HepG2 (cell line): ENCODE data around the gene AXDND1. TPM values are rescaled to one million over a fixed set of nuclear protein-coding genes. Genes with fewer than 3 reads are reported as not detected.

Source experiments
- ERF ChIP-seq: IDR thresholded peaks from 2 replicates; pipeline ENCODE4 v1.6.1; 2018; ENCODE audit warnings: missing biosample characterization, missing genetic modification reagents
- HDAC6 ChIP-seq: fragments of 200-600 bp; sonication (generic); IDR thresholded peaks from 2 replicates; pipeline ENCODE4 v1.7.0; 2017; ENCODE audit warnings: mild to moderate bottlenecking, antibody characterized with exemption, low read length, low read depth
- IKZF1 ChIP-seq: fragments of 450-650 bp; IDR thresholded peaks from 2 replicates; pipeline ENCODE4 v1.7.1; 2016
- PRPF4 ChIP-seq: fragments of 200-400 bp; formaldehyde crosslinking; IDR thresholded peaks from 2 replicates; pipeline ENCODE4 v1.6.1; 2016; ENCODE audit warnings: low read length, low read depth; ENCODE audit not compliant: poor library complexity, severe bottlenecking
- RXRB ChIP-seq: IDR thresholded peaks from 2 replicates; pipeline ENCODE4 v1.6.1; 2016; ENCODE audit warnings: borderline replicate concordance, missing genetic modification reagents, missing compliant biosample characterization
- SETDB1 ChIP-seq: sonication (generic); formaldehyde crosslinking; IDR thresholded peaks from 2 replicates; pipeline ENCODE4 v1.5.1; 2020; ENCODE audit warnings: missing genetic modification reagents, mild to moderate bottlenecking, borderline replicate concordance
- SIN3B ChIP-seq: fragments of 150-350 bp; IDR thresholded peaks from 2 replicates; pipeline ENCODE4 v1.6.1; 2014; ENCODE audit warnings: low read length
- SRSF4 ChIP-seq: fragments of 200-400 bp; formaldehyde crosslinking; IDR thresholded peaks from one replicate; pipeline ENCODE4 v1.6.1; 2018; ENCODE audit warnings: mild to moderate bottlenecking, low read depth, low read length, moderate library complexity; ENCODE audit not compliant: poor library complexity, severe bottlenecking
- TCF12 ChIP-seq, 2 experiments: fragments of 450-650 bp in 1 of 2; sonication (generic) in 1 of 2; formaldehyde crosslinking in 1 of 2; IDR thresholded peaks; 2 replicates each; pipeline versions ENCODE4 v1.6.1 to v1.8.0; 2017 to 2022; ENCODE audit warnings: antibody characterized with exemption in 1 of 2, mild to moderate bottlenecking in 1 of 2, missing genetic modification reagents in 1 of 2, moderate library complexity in 1 of 2
- TIGD3 ChIP-seq: sonication (generic); formaldehyde crosslinking; IDR thresholded peaks from 2 replicates; pipeline ENCODE4 v1.5.1; 2020; ENCODE audit warnings: mild to moderate bottlenecking, missing genetic modification reagents, borderline replicate concordance
- ZC3H4 ChIP-seq: sonication (generic); formaldehyde crosslinking; IDR thresholded peaks from 2 replicates; pipeline ENCODE4 v1.4.0; 2020; ENCODE audit warnings: missing genetic modification reagents, borderline replicate concordance
- ZMYM3 ChIP-seq: sonication (generic); formaldehyde crosslinking; IDR thresholded peaks from 2 replicates; pipeline ENCODE4 v1.5.1; 2020; ENCODE audit warnings: mild to moderate bottlenecking, missing genetic modification reagents
- ZNF180 ChIP-seq: sonication (generic); formaldehyde crosslinking; IDR thresholded peaks from 2 replicates; pipeline ENCODE4 v1.4.0; 2020; ENCODE audit warnings: low read depth, missing genetic modification reagents, borderline replicate concordance
- ZNF720 ChIP-seq: sonication (generic); formaldehyde crosslinking; IDR thresholded peaks from 2 replicates; pipeline ENCODE4 v1.4.0; 2020; ENCODE audit warnings: missing genetic modification reagents
- ZNF75D ChIP-seq: sonication (generic); formaldehyde crosslinking; IDR thresholded peaks from 2 replicates; pipeline ENCODE4 v1.8.1; 2023; ENCODE audit warnings: missing genetic modification reagents, mild to moderate bottlenecking, borderline replicate concordance
- ZNF816 ChIP-seq: sonication (generic); formaldehyde crosslinking; IDR thresholded peaks from 2 replicates; pipeline ENCODE4 v1.8.0; 2022; ENCODE audit warnings: missing genetic modification reagents, mild to moderate bottlenecking, borderline replicate concordance
- ZNF839 ChIP-seq: sonication (generic); formaldehyde crosslinking; IDR thresholded peaks from 2 replicates; pipeline ENCODE4 v1.4.0; 2020; ENCODE audit warnings: missing genetic modification reagents, mild to moderate bottlenecking, borderline replicate concordance
- polyA plus RNA-seq, 8 experiments: library from polyadenylated mRNA; depleted of rRNA in 3 of 8; stranded (reverse) in 7 of 8; unstranded in 1 of 8; fragments of >200 nt; fragmentation: Illumina TruSeq in 4 of 8; extraction: Trizol in 4 of 8; gene quantifications; 2 replicates each; pipeline versions ENCODE4 v1.2.1 to v1.2.3, GENCODE V29; 2011 to 2016; ENCODE audit warnings: low read depth in 4 of 8, missing spikeins in 1 of 8, mixed read lengths in 1 of 8; ENCODE audit not compliant: insufficient read depth in 1 of 8
- total RNA-seq, 5 experiments: library from RNA; depleted of rRNA; stranded (reverse); fragments of >200 nt; fragmentation: Illumina TruSeq; extraction: Trizol; gene quantifications; 2 replicates each; pipeline ENCODE4 v1.2.3, GENCODE V29; 2016; ENCODE audit warnings: low read depth in 1 of 5
- TF ChIP-seq, protein P1 (sequence below): sonication (generic); formaldehyde crosslinking; IDR thresholded peaks from 2 replicates; pipeline ENCODE4 v1.9.0; 2021; ENCODE audit warnings: missing genetic modification reagents, mild to moderate bottlenecking, borderline replicate concordance
- TF ChIP-seq, protein P2 (sequence below): sonication (generic); formaldehyde crosslinking; IDR thresholded peaks from 2 replicates; pipeline ENCODE4 v1.8.0; 2022; ENCODE audit warnings: missing genetic modification reagents, mild to moderate bottlenecking, borderline replicate concordance
- TF ChIP-seq, protein P3 (sequence below): sonication (generic); formaldehyde crosslinking; IDR thresholded peaks from 2 replicates; pipeline ENCODE4 v1.4.0; 2020; ENCODE audit warnings: missing genetic modification reagents
- TF ChIP-seq, protein P4 (sequence below): sonication (generic); formaldehyde crosslinking; IDR thresholded peaks from 2 replicates; pipeline ENCODE4 v1.5.0; 2020; ENCODE audit warnings: mild to moderate bottlenecking, missing genetic modification reagents

The AXDND1 gene
- total and polyA plus RNA-seq, 2 of the 13 experiments (the other 11 are each of a cell fraction or from before 2014, with no cell fraction given) = 0.15 to 0.40 TPM

DNA sequence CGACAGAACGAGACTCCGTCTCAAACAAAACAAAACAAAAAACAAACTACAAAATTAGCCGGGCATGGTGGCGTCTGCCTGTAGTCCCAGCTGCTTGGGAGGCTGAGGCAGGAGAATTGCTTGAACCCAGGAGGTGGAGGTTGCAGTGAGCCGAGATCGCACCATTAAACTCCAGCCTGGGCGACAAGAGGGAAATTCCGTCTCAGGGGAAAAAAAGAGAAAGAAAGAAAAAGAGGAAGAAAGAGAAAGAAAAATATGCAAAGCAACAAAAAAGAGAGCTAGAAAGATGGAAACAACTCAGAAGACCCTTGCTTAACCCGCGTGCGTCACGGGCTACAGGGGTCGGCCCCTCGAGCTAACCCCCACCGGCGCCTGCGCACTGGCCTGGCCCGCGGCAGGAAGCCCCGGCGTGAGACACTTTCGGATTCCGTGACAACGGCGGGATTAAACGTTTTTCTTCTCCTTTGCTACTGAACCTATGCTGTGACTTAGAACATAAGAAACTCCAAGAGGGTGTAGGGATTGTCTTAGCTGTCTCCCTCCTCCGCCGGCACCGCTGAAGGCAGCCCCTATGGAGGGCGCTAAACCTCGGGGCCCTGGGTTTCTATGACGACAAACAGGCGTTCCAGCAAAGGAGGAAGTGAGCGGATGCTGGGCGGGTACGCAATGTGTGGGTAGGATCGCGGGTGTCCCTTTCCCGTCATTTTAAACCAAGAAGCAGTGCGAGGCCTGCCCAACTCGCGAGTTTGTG, at the start of gene AXDND1 (continued):
- no peak for TF ChIP-seq RXRB (CRISPR knock-in tag)
- TF ChIP-seq ZNF75D (CRISPR knock-in tag) = no peak
- TF ChIP-seq ZC3H4 = no peak
- no peak for TF ChIP-seq SRSF4
- TF ChIP-seq IKZF1 = no peak
- TF ChIP-seq TIGD3 (CRISPR knock-in tag) = 0 out of 2 replicates have a peak, but pooled peaks have one; percentile 26
- TF ChIP-seq ZNF839 (CRISPR knock-in tag) = 0 out of 2 replicates have a peak, but pooled peaks have one; percentile 40
- no peak for TF ChIP-seq SIN3B
- peak; percentile 44 for TF ChIP-seq ERF
- TF ChIP-seq, protein P1, sequence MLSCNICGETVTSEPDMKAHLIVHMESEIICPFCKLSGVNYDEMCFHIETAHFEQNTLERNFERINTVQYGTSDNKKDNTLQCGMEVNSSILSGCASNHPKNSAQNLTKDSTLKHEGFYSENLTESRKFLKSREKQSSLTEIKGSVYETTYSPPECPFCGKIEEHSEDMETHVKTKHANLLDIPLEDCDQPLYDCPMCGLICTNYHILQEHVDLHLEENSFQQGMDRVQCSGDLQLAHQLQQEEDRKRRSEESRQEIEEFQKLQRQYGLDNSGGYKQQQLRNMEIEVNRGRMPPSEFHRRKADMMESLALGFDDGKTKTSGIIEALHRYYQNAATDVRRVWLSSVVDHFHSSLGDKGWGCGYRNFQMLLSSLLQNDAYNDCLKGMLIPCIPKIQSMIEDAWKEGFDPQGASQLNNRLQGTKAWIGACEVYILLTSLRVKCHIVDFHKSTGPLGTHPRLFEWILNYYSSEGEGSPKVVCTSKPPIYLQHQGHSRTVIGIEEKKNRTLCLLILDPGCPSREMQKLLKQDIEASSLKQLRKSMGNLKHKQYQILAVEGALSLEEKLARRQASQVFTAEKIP (CRISPR knock-in tag) = no peak
- TF ChIP-seq ZNF816 (CRISPR knock-in tag) = no peak
- TF ChIP-seq, protein P2, sequence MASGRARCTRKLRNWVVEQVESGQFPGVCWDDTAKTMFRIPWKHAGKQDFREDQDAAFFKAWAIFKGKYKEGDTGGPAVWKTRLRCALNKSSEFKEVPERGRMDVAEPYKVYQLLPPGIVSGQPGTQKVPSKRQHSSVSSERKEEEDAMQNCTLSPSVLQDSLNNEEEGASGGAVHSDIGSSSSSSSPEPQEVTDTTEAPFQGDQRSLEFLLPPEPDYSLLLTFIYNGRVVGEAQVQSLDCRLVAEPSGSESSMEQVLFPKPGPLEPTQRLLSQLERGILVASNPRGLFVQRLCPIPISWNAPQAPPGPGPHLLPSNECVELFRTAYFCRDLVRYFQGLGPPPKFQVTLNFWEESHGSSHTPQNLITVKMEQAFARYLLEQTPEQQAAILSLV (CRISPR knock-in tag) = peak; percentile 63; the same call in 1 of the 2 replicates
- peak; percentile 61 for TF ChIP-seq PRPF4
- no peak for TF ChIP-seq ZNF180 (CRISPR knock-in tag)
- no peak for TF ChIP-seq TCF12 (IDR thresholded peaks at IDR 0.05)
- no peak for TF ChIP-seq TCF12 (CRISPR knock-in tag; IDR thresholded peaks at IDR 0.05)
- TF ChIP-seq, protein P3, sequence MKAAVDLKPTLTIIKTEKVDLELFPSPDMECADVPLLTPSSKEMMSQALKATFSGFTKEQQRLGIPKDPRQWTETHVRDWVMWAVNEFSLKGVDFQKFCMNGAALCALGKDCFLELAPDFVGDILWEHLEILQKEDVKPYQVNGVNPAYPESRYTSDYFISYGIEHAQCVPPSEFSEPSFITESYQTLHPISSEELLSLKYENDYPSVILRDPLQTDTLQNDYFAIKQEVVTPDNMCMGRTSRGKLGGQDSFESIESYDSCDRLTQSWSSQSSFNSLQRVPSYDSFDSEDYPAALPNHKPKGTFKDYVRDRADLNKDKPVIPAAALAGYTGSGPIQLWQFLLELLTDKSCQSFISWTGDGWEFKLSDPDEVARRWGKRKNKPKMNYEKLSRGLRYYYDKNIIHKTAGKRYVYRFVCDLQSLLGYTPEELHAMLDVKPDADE (CRISPR knock-in tag) = no peak
- TF ChIP-seq ZMYM3 (CRISPR knock-in tag) = no peak
- TF ChIP-seq SETDB1 = no peak
- TF ChIP-seq, protein P4, sequence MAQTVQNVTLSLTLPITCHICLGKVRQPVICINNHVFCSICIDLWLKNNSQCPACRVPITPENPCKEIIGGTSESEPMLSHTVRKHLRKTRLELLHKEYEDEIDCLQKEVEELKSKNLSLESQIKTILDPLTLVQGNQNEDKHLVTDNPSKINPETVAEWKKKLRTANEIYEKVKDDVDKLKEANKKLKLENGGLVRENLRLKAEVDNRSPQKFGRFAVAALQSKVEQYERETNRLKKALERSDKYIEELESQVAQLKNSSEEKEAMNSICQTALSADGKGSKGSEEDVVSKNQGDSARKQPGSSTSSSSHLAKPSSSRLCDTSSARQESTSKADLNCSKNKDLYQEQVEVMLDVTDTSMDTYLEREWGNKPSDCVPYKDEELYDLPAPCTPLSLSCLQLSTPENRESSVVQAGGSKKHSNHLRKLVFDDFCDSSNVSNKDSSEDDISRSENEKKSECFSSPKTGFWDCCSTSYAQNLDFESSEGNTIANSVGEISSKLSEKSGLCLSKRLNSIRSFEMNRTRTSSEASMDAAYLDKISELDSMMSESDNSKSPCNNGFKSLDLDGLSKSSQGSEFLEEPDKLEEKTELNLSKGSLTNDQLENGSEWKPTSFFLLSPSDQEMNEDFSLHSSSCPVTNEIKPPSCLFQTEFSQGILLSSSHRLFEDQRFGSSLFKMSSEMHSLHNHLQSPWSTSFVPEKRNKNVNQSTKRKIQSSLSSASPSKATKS (CRISPR knock-in tag) = peak; percentile 85; the same call in 1 of the 2 replicates
- no peak for TF ChIP-seq HDAC6
- no peak for TF ChIP-seq ZNF720 (CRISPR knock-in tag)
